Peyer's patch (tissue), 4 donors: Measurements from ENCODE around the gene GRAMD2A.

Source experiments
- CTCF ChIP-seq, 6 experiments: fragments of 450-650 bp in 4 of 6; fragments of 200-600 bp in 2 of 6; sonication (generic) in 1 of 6; IDR thresholded peaks; one replicate each; pipeline ENCODE4 v1.5.1; 2017 to 2019; ENCODE audit warnings: antibody characterized with exemption in 6 of 6, mild to moderate bottlenecking in 3 of 6, moderate library complexity in 1 of 6
- POLR2A ChIP-seq, 2 donors: fragments of 450-650 bp; IDR thresholded peaks; one replicate each; pipeline ENCODE4 v1.5.1; 2017; ENCODE audit warnings: antibody characterized with exemption in 2 of 2, mild to moderate bottlenecking in 2 of 2, moderate library complexity in 2 of 2

- TF ChIP-seq CTCF (IDR thresholded peaks at IDR 0.05) = no peak
- no peak for TF ChIP-seq POLR2A (IDR thresholded peaks at IDR 0.05)
Observed at GRCh38 chr15:72176743-72177142, 20.8 kb downstream of the GRAMD2A start.
